GM19438 (cell line): ENCODE measurements around the gene FBXL17.

Source experiments
- ATAC-seq: cut with Tn5 transposase; IDR thresholded peaks from one replicate; pipeline ENCODE4 v1.9.1; 2021; ENCODE audit warnings: low read depth; ENCODE audit not compliant: unreplicated experiment

Gene FBXL17

GRCh38 chr5:107831612-107832395 lies 550.1 kb downstream of the FBXL17 start:
- no peak for ATAC-seq

- ATAC-seq = no peak
Measured at GRCh38 chr5:107830750-107831149, 551.1 kb downstream of the FBXL17 start.

- ATAC-seq = no peak
Measured at GRCh38 chr5:107826311-107827000, 555.4 kb downstream of the FBXL17 start.

GRCh38 chr5:107824821-107825220 lies 557.1 kb downstream of the FBXL17 start:
- ATAC-seq = no peak

GRCh38 chr5:107821288-107821687 lies 560.6 kb downstream of the FBXL17 start:
- no peak for ATAC-seq

GRCh38 chr5:107820429-107820828 lies 561.5 kb downstream of the FBXL17 start:
- ATAC-seq = no peak

GRCh38 chr5:107817951-107818350 lies 563.9 kb downstream of the FBXL17 start:
- ATAC-seq = no peak

- ATAC-seq = no peak
Measured at GRCh38 chr5:107817436-107817835, 564.5 kb downstream of the FBXL17 start.

- ATAC-seq = no peak
Measured at GRCh38 chr5:107815109-107815508, 566.8 kb downstream of the FBXL17 start.

GRCh38 chr5:107814183-107814827 lies 567.6 kb downstream of the FBXL17 start:
- no peak for ATAC-seq

GRCh38 chr5:107813559-107813958 lies 568.3 kb downstream of the FBXL17 start:
- ATAC-seq = peak; percentile 52

GRCh38 chr5:107812570-107813141 lies 569.2 kb downstream of the FBXL17 start:
- peak; percentile 69 for ATAC-seq

- no peak for ATAC-seq
Measured at GRCh38 chr5:107809201-107810034, 572.5 kb downstream of the FBXL17 start.
